Astrocyte of the spinal cord (primary cell): ENCODE data around the gene PEMT.

Source experiments
- DNase-seq: peaks from one replicate; pipeline ENCODE4 v3.0.0; 2011; ENCODE audit warnings: low read depth, low spot score
- H3K4me3 ChIP-seq: 2 replicates; pipeline ENCODE4 v1.5.1; 2011; ENCODE audit warnings: low read depth, mild to moderate bottlenecking, low read length, moderate library complexity
- CTCF ChIP-seq: IDR thresholded peaks from 2 replicates; pipeline ENCODE4 v1.5.1; 2012; ENCODE audit warnings: low read depth, mild to moderate bottlenecking, low read length, inconsistent platforms
- in situ Hi-C: cut with HindIII; loops from 2 replicates; pipeline ENCODE4 v1.10.0; 2017; ENCODE audit warnings: low sequenced_read_pairs

Gene PEMT

GRCh38 chr17:17603895-17604225, 12.4 kb upstream of the PEMT start:
- in situ Hi-C loops = no loop called here
- DNase-seq = no peak
- H3K4me3 ChIP-seq = no peak overlapping the region
- TF ChIP-seq CTCF = no peak

- no peak for TF ChIP-seq CTCF
- no peak for DNase-seq
- in situ Hi-C loops = no loop called here
- no peak overlapping the region for H3K4me3 ChIP-seq
Measured at GRCh38 chr17:17603178-17603894, 11.8 kb upstream of the PEMT start.

GRCh38 chr17:17599965-17600364, 8.5 kb upstream of the PEMT start:
- no peak for DNase-seq
- no peak for TF ChIP-seq CTCF
- H3K4me3 ChIP-seq = no peak overlapping the region
- in situ Hi-C loops = loop anchor here (25.0 kb wide), 1 partner anchor 238 kb away; no protein-coding TSS in a partner anchor

GRCh38 chr17:17598003-17598402, 6.5 kb upstream of the PEMT start:
- no peak for TF ChIP-seq CTCF
- in situ Hi-C loops = loop anchor here (25.0 kb wide), 1 partner anchor 236 kb away; no protein-coding TSS in a partner anchor
- H3K4me3 ChIP-seq = no peak overlapping the region
- DNase-seq = no peak

- TF ChIP-seq CTCF = no peak
- in situ Hi-C loops = loop anchor here (25.0 kb wide), 1 partner anchor 233 kb away; no protein-coding TSS in a partner anchor
- H3K4me3 ChIP-seq = no peak overlapping the region
- no peak for DNase-seq
Measured at GRCh38 chr17:17595755-17596154, 4.2 kb upstream of the PEMT start.

GRCh38 chr17:17593222-17593620, 1.7 kb upstream of the PEMT start:
- no peak for DNase-seq
- no peak overlapping the region for H3K4me3 ChIP-seq
- no peak for TF ChIP-seq CTCF
- in situ Hi-C loops = loop anchor here (25.0 kb wide), 1 partner anchor 231 kb away; no protein-coding TSS in a partner anchor
